ENCODE measurements around the gene CSMD2. TPM values are rescaled to one million over a fixed set of nuclear protein-coding genes. Genes with fewer than 3 reads are reported as not detected.

Gene CSMD2
- total and polyA plus RNA-seq, 2 of the 8 experiments (the other 6 are each of a cell fraction or from before 2014, with no cell fraction given): 7.0 to 14.7 TPM

DNA sequence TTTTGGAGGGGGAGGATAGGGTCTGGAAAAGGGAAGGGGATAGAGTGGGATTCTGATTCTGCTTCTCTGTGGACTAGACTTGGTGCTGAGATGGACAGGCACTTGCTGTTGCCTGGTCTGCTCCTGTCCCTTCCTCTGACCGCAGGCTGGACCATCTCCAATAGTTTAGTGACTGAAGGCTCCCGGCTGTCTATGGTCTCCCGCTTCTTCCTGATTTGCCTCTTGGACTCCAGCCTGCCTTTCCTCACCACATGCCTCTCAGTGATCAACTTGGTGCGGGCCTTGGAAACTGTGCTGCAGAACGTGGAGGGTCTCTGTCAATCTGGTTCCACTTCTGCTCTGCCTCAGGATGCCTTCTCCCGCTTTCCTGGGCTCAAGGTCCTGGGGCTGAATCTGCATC is 698.9 kb downstream of the CSMD2 start:
- Histone ChIP-seq H4K5ac (ENCODE audit: insufficient read length, low read depth, low read length) (no peak overlapping the region), H3K23ac (ENCODE audit: insufficient read length) (no peak overlapping the region), H2BK20ac (ENCODE audit: low read length) (no peak overlapping the region), H3K23me2 (ENCODE audit: low read depth, low read length) (no peaks in the 10 kb centered on the region), H2AK5ac (ENCODE audit: low read depth, low read length) (no peak overlapping the region), H3K18ac (ENCODE audit: extremely low read depth, low read length) (no peak overlapping the region), H3K79me1 (ENCODE audit: low read depth, low read length) (no peaks in the 10 kb centered on the region), H3K4me2 (ENCODE audit: insufficient read depth in 1 of 2, low read depth in 2 of 2, low read length in 2 of 2) (no peak overlapping the region), H3K79me2 (ENCODE audit: control insufficient read depth in 1 of 2, insufficient read depth in 2 of 2, low read length in 2 of 2) (no peaks in the 10 kb centered on the region), H2BK5ac (ENCODE audit: low read depth, low read length) (no peak overlapping the region), H2BK15ac (ENCODE audit: low read length) (no peak overlapping the region), H3K4me1 (replicated peaks in 1 of 4; ENCODE audit: control insufficient read depth in 3 of 4, insufficient read depth in 4 of 4, low read length in 3 of 4) (peaks cover 0 to 4% (median 0%) of the 10 kb centered on the region in 4 experiments; a peak in 1 of 7 replicates), H2BK12ac (ENCODE audit: low read depth, low read length) (no peak overlapping the region), H2AFZ (ENCODE audit: low read length) (no peak overlapping the region), H3K56ac (replicated peaks; ENCODE audit: insufficient read length, low read depth, low read length) (no peak overlapping the region), H3K4ac (replicated peaks; ENCODE audit: insufficient read length, low read depth, low read length) (no peak overlapping the region), H3K27ac (ENCODE audit: low read depth, low read length) (no peak overlapping the region), H4K8ac (ENCODE audit: extremely low read depth, insufficient read depth, low read length) (no peak overlapping the region), H3K9ac (replicated peaks in 1 of 4; ENCODE audit: extremely low read depth in 1 of 4, low read depth in 3 of 4, low read length in 3 of 4) (no peak overlapping the region), H2BK120ac (replicated peaks; ENCODE audit: low read depth, low read length) (no peak overlapping the region), H4K91ac (replicated peaks; ENCODE audit: insufficient read length, low read length) (no peak overlapping the region), H3K14ac (ENCODE audit: insufficient read length) (no peak overlapping the region), H3K9me3 (ENCODE audit: insufficient read depth in 2 of 2, low read depth in 1 of 2, low read length in 1 of 2) (no peaks in the 10 kb centered on the region), H3K27me3 (replicated peaks in 1 of 4; ENCODE audit: control insufficient read depth in 3 of 4, extremely low read depth in 1 of 4, insufficient read depth in 3 of 4, low read length in 3 of 4) (no peaks in the 10 kb centered on the region; a peak in 1 of 7 replicates), H4K20me1 (replicated peaks in 1 of 2; ENCODE audit: control insufficient read depth in 1 of 2, insufficient read depth in 2 of 2, low read length in 2 of 2) (no peaks in the 10 kb centered on the region), H3K36me3 (ENCODE audit: control insufficient read depth in 2 of 4, insufficient read depth in 4 of 4, low read length in 3 of 4) (no peaks in the 10 kb centered on the region), H3K4me3 (ENCODE audit: extremely low read depth in 1 of 4, insufficient read depth in 2 of 4, low read depth in 3 of 4, low read length in 4 of 4) (no peak overlapping the region)
- no peak for FAIRE-seq
- ChIA-PET CTCF (ENCODE audit: partially characterized antibody) (interaction anchor here (2.8 to 7.6 kb wide), 3 partner anchors 9 to 168 kb away, joined by 13 to 76 read pairs (median 75); no protein-coding TSS in a partner anchor), POLR2A (ENCODE audit: partially characterized antibody) (interaction anchor here (1.1 kb wide), 1 partner anchor 93 kb away, joined by 3 read pairs; no protein-coding TSS in a partner anchor)
- DNase-seq (ENCODE audit: low read depth in 1 of 2, low spot score in 2 of 2): no peak
- WGBS, 2 experiments (ENCODE audit: extremely low coverage in 1 of 2, insufficient coverage in 1 of 2, insufficient read length in 1 of 2, insufficient replicate concordance in 2 of 2, low coverage in 1 of 2, low lambda C conversion rate in 2 of 2, missing lambda C conversion rate in 1 of 2): 91% methylated on average over 6 of the region's 6 CpGs; no CpG with 5 or more reads in 1 of the 2 experiments
- no peak for TF ChIP-seq ZNF274 (IDR thresholded peaks at IDR 0.05; ENCODE audit: borderline replicate concordance, extremely low read depth, low read length)
- TF ChIP-seq, protein P1, sequence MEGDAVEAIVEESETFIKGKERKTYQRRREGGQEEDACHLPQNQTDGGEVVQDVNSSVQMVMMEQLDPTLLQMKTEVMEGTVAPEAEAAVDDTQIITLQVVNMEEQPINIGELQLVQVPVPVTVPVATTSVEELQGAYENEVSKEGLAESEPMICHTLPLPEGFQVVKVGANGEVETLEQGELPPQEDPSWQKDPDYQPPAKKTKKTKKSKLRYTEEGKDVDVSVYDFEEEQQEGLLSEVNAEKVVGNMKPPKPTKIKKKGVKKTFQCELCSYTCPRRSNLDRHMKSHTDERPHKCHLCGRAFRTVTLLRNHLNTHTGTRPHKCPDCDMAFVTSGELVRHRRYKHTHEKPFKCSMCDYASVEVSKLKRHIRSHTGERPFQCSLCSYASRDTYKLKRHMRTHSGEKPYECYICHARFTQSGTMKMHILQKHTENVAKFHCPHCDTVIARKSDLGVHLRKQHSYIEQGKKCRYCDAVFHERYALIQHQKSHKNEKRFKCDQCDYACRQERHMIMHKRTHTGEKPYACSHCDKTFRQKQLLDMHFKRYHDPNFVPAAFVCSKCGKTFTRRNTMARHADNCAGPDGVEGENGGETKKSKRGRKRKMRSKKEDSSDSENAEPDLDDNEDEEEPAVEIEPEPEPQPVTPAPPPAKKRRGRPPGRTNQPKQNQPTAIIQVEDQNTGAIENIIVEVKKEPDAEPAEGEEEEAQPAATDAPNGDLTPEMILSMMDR (IDR thresholded peaks at IDR 0.05; ENCODE audit: control extremely low read depth in 1 of 3, insufficient read depth in 1 of 3, low read depth in 1 of 3, low read length in 3 of 3): no peak
- no peak for TF ChIP-seq POLR2AphosphoS5 (IDR thresholded peaks at IDR 0.05; ENCODE audit: low read depth, low read length)
- no peak for TF ChIP-seq EP300 (IDR thresholded peaks at IDR 0.05; ENCODE audit: borderline replicate concordance in 1 of 2, low read depth in 2 of 2, low read length in 2 of 2)
- TF ChIP-seq KDM5A (IDR thresholded peaks at IDR 0.05; ENCODE audit: low read length): no peak
- TF ChIP-seq MAFK (IDR thresholded peaks at IDR 0.05; ENCODE audit: low read depth, low read length): no peak
- TF ChIP-seq RBBP5 (IDR thresholded peaks at IDR 0.05; ENCODE audit: borderline replicate concordance, low read depth, low read length): no peak
- no peak for TF ChIP-seq ASH2L (IDR thresholded peaks at IDR 0.05; ENCODE audit: low read length)
- TF ChIP-seq SRF (IDR thresholded peaks at IDR 0.05; ENCODE audit: low read depth, low read length): no peak
- no peak for TF ChIP-seq GABPA (IDR thresholded peaks at IDR 0.05; ENCODE audit: borderline replicate concordance, insufficient read depth, low read length)
- TF ChIP-seq TEAD4 (IDR thresholded peaks at IDR 0.05; ENCODE audit: low read depth, low read length): no peak
- no peak for TF ChIP-seq CHD2 (IDR thresholded peaks at IDR 0.05; ENCODE audit: low read length)
